Measurements from ENCODE around the gene BPIFA2. TPM values are rescaled to one million over a fixed set of nuclear protein-coding genes. Genes with fewer than 3 reads are reported as not detected.

BPIFA2 gene
- total RNA-seq, 4 donors from 2014 or later, result not detected

DNA sequence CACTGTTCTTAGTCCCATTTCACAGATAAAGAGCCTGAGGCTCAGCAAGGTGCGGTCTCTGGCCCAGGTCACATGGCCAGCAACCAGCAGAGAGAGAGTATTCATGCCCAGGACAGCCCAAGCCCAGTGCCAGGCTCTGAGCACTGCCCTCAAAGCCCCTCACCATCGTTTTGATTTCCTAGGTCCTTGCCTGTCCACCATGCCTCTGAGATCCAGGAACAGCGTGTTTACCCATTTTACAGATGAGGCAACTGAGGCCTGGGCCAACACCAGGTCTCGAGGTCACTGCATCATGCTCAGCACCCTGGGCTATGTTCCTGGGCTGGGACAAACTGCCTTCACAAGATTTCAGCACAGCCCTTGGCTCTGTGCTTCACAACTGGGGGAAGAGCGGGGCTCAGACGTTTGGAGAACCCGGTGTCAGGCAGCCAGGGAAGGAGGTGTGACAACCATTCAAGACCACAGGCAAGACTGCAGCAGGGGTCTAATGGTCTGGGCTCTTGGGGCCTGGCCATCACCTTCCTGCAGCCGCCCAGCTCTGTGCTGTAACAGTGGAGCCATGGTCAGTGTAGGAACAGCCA lies 1.3 kb upstream of the BPIFA2 start:
- no peak for DNase-seq (ENCODE audit: low spot score)
- ATAC-seq (ENCODE audit: low FRiP score), result no peak
- TF ChIP-seq, protein P1, sequence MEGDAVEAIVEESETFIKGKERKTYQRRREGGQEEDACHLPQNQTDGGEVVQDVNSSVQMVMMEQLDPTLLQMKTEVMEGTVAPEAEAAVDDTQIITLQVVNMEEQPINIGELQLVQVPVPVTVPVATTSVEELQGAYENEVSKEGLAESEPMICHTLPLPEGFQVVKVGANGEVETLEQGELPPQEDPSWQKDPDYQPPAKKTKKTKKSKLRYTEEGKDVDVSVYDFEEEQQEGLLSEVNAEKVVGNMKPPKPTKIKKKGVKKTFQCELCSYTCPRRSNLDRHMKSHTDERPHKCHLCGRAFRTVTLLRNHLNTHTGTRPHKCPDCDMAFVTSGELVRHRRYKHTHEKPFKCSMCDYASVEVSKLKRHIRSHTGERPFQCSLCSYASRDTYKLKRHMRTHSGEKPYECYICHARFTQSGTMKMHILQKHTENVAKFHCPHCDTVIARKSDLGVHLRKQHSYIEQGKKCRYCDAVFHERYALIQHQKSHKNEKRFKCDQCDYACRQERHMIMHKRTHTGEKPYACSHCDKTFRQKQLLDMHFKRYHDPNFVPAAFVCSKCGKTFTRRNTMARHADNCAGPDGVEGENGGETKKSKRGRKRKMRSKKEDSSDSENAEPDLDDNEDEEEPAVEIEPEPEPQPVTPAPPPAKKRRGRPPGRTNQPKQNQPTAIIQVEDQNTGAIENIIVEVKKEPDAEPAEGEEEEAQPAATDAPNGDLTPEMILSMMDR (IDR thresholded peaks at IDR 0.05), result no peak

GRCh38 chr20:33169176-33169794 lies 1.3 kb downstream of the BPIFA2 start:
- DNase-seq (ENCODE audit: low spot score) (no peak), ATAC-seq (ENCODE audit: low FRiP score) (no peak)
- TF ChIP-seq, protein P1 (IDR thresholded peaks at IDR 0.05), result no peak

DNA sequence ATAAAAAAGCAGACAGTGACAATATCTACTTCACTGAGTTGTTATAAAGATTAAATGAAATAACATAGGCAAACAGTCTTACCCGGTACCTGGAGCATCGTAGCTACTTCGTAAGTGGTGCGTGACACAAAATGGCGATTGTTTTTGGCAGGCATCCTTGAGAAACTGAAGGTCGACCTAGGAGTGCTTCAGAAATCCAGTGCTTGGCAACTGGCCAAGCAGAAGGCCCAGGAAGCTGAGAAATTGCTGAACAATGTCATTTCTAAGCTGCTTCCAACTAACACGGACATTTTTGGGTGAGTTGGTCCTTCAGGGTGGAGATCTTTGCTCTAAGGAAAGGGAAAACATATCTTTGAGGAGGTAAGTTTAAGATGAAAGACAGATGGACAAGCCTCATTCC lies 4.8 kb downstream of the BPIFA2 start:
- DNase-seq (ENCODE audit: low spot score), result no peak

GRCh38 chr20:33175123-33175522 lies 7.2 kb downstream of the BPIFA2 start:
- DNase-seq (ENCODE audit: low spot score) (no peak), ATAC-seq (ENCODE audit: low FRiP score) (no peak)
- TF ChIP-seq, protein P1 (IDR thresholded peaks at IDR 0.05), result no peak

More for the DNA sequence above, 4.8 kb downstream of the BPIFA2 start:
- no peak for ATAC-seq (ENCODE audit: low FRiP score)
- TF ChIP-seq, protein P1 (IDR thresholded peaks at IDR 0.05), result no peak

GRCh38 chr20:33176101-33176500 lies 8.1 kb downstream of the BPIFA2 start:
- ATAC-seq (ENCODE audit: low FRiP score), result no peak
- TF ChIP-seq, protein P1 (IDR thresholded peaks at IDR 0.05), result no peak

GRCh38 chr20:33177866-33178265 lies 9.9 kb downstream of the BPIFA2 start:
- TF ChIP-seq, protein P1 (IDR thresholded peaks at IDR 0.05), result no peak
- ATAC-seq (ENCODE audit: low FRiP score), result no peak
- no peak for DNase-seq (ENCODE audit: low spot score)

More at GRCh38 chr20:33176101-33176500, 8.1 kb downstream of the BPIFA2 start:
- no peak for DNase-seq (ENCODE audit: low spot score)

GRCh38 chr20:33178726-33179125 lies 10.8 kb downstream of the BPIFA2 start:
- TF ChIP-seq, protein P1 (IDR thresholded peaks at IDR 0.05), result no peak
- ATAC-seq (ENCODE audit: low FRiP score) (no peak), DNase-seq (ENCODE audit: low spot score) (no peak)

All from omental fat pad (tissue), 4 donors.